Osteocyte (in vitro differentiated cells): ENCODE measurements around the gene MAPK1. TPM values are rescaled to one million over a fixed set of nuclear protein-coding genes. Genes with fewer than 3 reads are reported as not detected.
"Not testable (repeated sequence)": the region's sequence is repeated elsewhere in the genome, so short reads cannot be mapped to it uniquely, and the experiment has no call there.

Experiments used
- DNase-seq: peaks from one replicate; pipeline ENCODE4 v3.0.0; 2021; ENCODE audit warnings: mixed read lengths; ENCODE audit not compliant: unreplicated experiment; ENCODE audit errors: extremely low spot score
- H3K27ac Mint-ChIP-seq: one replicate; pipeline ENCODE4 v1.8.0; 2021; ENCODE audit warnings: mild to moderate bottlenecking, mixed read lengths; ENCODE audit not compliant: unreplicated experiment
- H3K27me3 Mint-ChIP-seq: one replicate; pipeline ENCODE4 v1.8.0; 2021; ENCODE audit warnings: mixed read lengths; ENCODE audit not compliant: unreplicated experiment
- H3K36me3 Mint-ChIP-seq: one replicate; pipeline ENCODE4 v1.8.0; 2021; ENCODE audit warnings: mixed read lengths; ENCODE audit not compliant: unreplicated experiment
- H3K4me1 Mint-ChIP-seq: one replicate; pipeline ENCODE4 v1.8.0; 2021; ENCODE audit warnings: mixed read lengths; ENCODE audit not compliant: unreplicated experiment
- H3K4me3 Mint-ChIP-seq: one replicate; pipeline ENCODE4 v1.8.0; 2021; ENCODE audit warnings: mild to moderate bottlenecking, moderate library complexity, mixed read lengths; ENCODE audit not compliant: unreplicated experiment
- H3K9me3 Mint-ChIP-seq: one replicate; pipeline ENCODE4 v1.8.0; 2021; ENCODE audit warnings: mixed read lengths; ENCODE audit not compliant: unreplicated experiment
- CTCF ChIP-seq: fragments of 200-600 bp; sonication (generic); IDR thresholded peaks from 2 replicates; pipeline ENCODE4 v1.5.0; 2021; ENCODE audit warnings: antibody characterized with exemption, mild to moderate bottlenecking, moderate library complexity
- total RNA-seq: library from RNA; stranded (reverse); gene quantifications from 2 replicates; pipeline ENCODE4 v1.2.1, GENCODE V29; 2021

Gene MAPK1
- total RNA-seq, 1 donor from 2014 or later, result 159 TPM

DNA sequence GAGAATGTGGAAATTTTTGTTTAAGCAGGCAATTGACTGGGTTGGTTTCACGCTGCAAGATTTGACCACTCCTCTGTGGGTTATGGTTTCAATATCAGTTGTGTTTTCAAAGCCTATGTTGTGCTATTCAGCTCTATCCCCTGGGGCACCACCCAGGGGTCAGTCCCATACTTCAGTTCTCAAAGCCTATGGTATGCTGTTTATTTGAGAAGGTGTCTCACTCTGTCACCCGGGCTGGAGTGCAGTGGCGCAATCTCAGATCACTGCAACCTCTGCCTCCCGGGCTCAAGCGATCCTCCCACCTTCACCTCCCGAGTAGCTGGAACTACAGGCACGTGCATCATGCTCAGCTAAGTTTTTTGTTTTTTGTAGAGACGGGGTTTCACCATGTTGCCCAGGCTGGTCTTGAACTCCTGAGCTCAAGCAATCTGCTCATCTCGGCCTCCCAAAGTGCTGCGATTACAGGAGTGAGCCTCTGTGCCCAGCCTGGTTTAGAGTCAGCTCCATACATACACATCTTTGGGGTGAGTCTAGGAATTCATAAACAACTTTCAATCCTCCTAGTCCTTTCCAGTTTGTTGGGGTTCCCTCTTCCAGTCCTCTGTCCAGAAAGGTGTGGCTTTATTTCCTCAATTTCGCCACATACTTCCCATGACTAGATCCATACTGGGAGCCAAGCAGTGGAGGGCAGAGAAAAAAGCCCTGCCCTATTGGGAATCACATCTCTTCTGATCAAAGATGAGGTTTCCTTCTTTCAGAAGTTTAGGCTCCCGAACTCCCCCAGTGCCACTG, 35.0 kb upstream of the MAPK1 start:
- no peak overlapping the region for H3K4me3 Mint-ChIP-seq
- H3K9me3 Mint-ChIP-seq, result no peaks in the 10 kb centered on the region
- H3K36me3 Mint-ChIP-seq, result no peaks in the 10 kb centered on the region
- no peaks in the 10 kb centered on the region for H3K27me3 Mint-ChIP-seq
- no peak for DNase-seq
- TF ChIP-seq CTCF, result no peak
- peaks cover 5% of the 10 kb centered on the region for H3K4me1 Mint-ChIP-seq
- no peak overlapping the region for H3K27ac Mint-ChIP-seq

DNA sequence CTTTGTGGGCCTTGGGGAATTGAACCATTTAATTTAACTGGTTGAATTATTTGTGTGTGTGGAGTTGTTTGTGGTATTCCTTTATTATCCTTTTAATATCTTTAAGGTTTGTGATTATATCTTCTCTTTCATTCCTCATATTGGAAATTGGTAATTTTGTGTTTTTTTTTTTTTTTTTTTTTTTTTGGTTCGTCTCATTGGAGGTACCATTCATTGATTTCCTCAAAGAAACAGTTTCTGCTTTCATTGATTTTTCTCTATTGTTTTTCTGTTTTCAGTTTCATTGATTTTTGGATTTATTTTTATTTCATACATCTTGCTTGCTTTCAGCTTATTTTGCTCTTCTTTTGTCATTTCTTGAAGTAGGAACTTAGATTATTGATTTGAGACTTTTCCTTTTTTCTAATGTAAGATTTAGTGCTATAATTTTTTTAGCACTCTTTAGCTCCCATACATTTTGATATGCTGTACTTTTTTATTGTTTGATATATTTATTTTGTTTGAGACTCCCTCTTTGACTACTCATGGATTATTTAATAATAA, 31.0 kb upstream of the MAPK1 start:
- DNase-seq, result no peak
- no peak for TF ChIP-seq CTCF
- H3K4me1 Mint-ChIP-seq, result peaks cover 5% of the 10 kb centered on the region
- no peak overlapping the region for H3K4me3 Mint-ChIP-seq
- H3K36me3 Mint-ChIP-seq, result no peaks in the 10 kb centered on the region
- H3K27me3 Mint-ChIP-seq, result no peaks in the 10 kb centered on the region
- no peaks in the 10 kb centered on the region for H3K9me3 Mint-ChIP-seq
- H3K27ac Mint-ChIP-seq, result no peak overlapping the region

DNA sequence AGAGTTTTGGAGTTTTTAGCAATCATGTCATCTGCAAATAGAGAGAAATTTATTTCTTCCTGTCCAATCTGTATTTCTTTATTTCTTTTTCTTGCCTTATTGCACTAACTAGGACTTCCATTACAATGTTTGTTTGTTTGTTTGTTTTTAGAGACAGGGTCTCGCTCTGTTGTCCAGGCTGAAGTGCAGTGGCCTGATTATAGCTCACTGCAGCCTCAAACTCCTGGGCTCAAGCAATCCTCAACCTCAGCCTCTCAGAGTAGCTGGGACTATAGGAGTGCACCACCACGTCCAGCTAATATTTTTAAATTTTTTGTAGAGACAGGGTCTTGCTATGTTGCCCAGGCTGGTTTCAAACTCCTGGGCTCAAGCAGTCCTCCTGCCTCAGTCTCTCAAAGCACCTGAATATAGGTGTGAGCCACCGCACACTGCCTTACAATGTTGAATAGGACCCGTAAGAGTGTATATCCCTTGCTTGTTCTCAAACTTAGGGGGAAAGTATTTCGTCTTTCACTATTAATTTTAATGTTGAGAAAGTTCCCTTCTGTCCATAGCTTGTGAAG, 29.6 kb upstream of the MAPK1 start:
- no peaks in the 10 kb centered on the region for H3K36me3 Mint-ChIP-seq
- no peak for DNase-seq
- no peaks in the 10 kb centered on the region for H3K9me3 Mint-ChIP-seq
- H3K27me3 Mint-ChIP-seq, result no peaks in the 10 kb centered on the region
- no peak overlapping the region for H3K4me3 Mint-ChIP-seq
- no peaks in the 10 kb centered on the region for H3K4me1 Mint-ChIP-seq
- TF ChIP-seq CTCF, result no peak
- H3K27ac Mint-ChIP-seq, result no peak overlapping the region

GRCh38 chr22:21896275-21896674, 28.8 kb upstream of the MAPK1 start:
- H3K4me3 Mint-ChIP-seq, H3K36me3 Mint-ChIP-seq, H3K4me1 Mint-ChIP-seq, H3K9me3 Mint-ChIP-seq, H3K27ac Mint-ChIP-seq, H3K27me3 Mint-ChIP-seq, DNase-seq: not testable (repeated sequence)

- H3K27me3 Mint-ChIP-seq, result no peaks in the 10 kb centered on the region
- H3K36me3 Mint-ChIP-seq, result no peaks in the 10 kb centered on the region
- H3K4me1 Mint-ChIP-seq, result no peaks in the 10 kb centered on the region
- no peak for TF ChIP-seq CTCF
- no peak overlapping the region for H3K27ac Mint-ChIP-seq
- no peak for DNase-seq
- H3K9me3 Mint-ChIP-seq, result no peaks in the 10 kb centered on the region
- H3K4me3 Mint-ChIP-seq, result no peak overlapping the region
Observed at GRCh38 chr22:21894799-21895198, 27.4 kb upstream of the MAPK1 start.
